ENCODE measurements around the gene MAN1A2. TPM values are rescaled to one million over a fixed set of nuclear protein-coding genes. Genes with fewer than 3 reads are reported as not detected.

Gene MAN1A2
- total RNA-seq, 1 donor from 2014 or later, result 39.4 TPM

- no peak for TF ChIP-seq CTCF (conservative IDR thresholded peaks at IDR 0.05)
- no peaks in the 10 kb centered on the region for H3K36me3 Mint-ChIP-seq (ENCODE audit: low read depth)
- DNase-seq (ENCODE audit: low read depth, low spot score), result no peak
- H3K4me1 Mint-ChIP-seq, result peaks cover 14% of the 10 kb centered on the region
- H3K27ac Mint-ChIP-seq (ENCODE audit: unreplicated experiment), result peak overlapping the region; percentile 91
- H3K9me3 Mint-ChIP-seq, result no peaks in the 10 kb centered on the region
- no peaks in the 10 kb centered on the region for H3K27me3 Mint-ChIP-seq (ENCODE audit: low read depth)
- H3K4me3 Mint-ChIP-seq, result peak overlapping the region; percentile 17
Measured at GRCh38 chr1:117565076-117565556, 197.9 kb downstream of the MAN1A2 start.

DNA sequence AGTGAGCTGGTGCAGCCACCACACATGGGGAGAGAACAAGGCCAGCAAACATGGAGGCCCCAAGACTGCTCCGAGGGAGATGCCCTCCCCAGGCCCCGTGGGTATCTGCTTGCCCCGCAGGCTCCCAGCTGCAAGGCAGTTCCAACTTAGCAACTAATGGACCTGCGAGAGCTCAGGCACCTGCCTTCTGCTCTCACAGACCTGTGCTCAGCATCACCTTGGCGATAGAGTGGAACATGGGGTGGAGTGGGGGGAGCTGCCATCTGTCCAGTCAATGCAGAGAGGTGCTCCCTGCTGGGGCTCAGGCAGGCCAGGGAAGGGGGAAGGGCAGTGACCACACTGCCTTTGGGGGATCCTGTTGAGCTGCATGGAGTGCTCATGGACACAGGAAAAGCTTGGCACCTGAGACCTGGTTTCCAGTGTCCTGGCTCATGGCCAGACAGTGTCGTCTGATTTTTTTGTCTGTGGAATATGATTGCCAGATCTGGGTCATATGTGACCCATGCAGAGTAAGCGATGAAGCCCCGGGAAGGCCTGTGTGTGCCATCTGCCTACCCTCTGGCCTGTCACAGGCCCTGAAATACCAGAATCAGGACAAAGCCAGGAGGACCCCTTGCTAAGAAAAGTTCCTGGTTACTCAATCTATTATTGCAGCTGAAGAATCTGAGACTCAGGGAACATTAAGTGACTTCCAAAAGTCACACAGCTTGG, 198.7 kb downstream of the MAN1A2 start:
- TF ChIP-seq CTCF (conservative IDR thresholded peaks at IDR 0.05), result no peak
- Mint-ChIP-seq H3K36me3 (ENCODE audit: low read depth) (no peaks in the 10 kb centered on the region), H3K4me3 (no peak overlapping the region), H3K27ac (ENCODE audit: unreplicated experiment) (no peak overlapping the region), H3K4me1 (peaks cover 14% of the 10 kb centered on the region), H3K27me3 (ENCODE audit: low read depth) (no peaks in the 10 kb centered on the region), H3K9me3 (no peaks in the 10 kb centered on the region)
- no peak for DNase-seq (ENCODE audit: low read depth, low spot score)

DNA sequence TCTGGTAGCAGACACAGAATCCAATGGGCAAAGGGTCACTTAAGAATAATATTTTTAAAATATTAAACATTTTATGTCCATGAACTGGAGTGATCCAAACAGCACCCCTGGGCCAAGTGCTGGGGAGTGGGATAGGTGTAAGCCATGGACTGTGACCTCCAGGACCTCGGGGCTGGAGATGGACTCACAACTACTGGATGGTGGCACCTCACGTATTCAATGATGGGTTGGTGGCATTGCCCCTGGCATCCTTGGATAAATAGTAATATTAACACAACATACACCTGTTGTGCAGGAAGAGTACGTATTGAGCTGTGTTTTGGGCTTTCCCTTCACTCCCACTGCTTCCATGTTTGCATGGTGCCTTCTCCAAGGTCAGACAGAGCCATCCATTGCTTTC, 199.3 kb downstream of the MAN1A2 start:
- no peak for DNase-seq (ENCODE audit: low read depth, low spot score)
- Mint-ChIP-seq H3K4me3 (no peak overlapping the region), H3K27me3 (ENCODE audit: low read depth) (no peaks in the 10 kb centered on the region), H3K36me3 (ENCODE audit: low read depth) (no peaks in the 10 kb centered on the region), H3K27ac (ENCODE audit: unreplicated experiment) (no peak overlapping the region), H3K9me3 (no peaks in the 10 kb centered on the region), H3K4me1 (peaks cover 14% of the 10 kb centered on the region)
- TF ChIP-seq CTCF (conservative IDR thresholded peaks at IDR 0.05), result no peak

DNA sequence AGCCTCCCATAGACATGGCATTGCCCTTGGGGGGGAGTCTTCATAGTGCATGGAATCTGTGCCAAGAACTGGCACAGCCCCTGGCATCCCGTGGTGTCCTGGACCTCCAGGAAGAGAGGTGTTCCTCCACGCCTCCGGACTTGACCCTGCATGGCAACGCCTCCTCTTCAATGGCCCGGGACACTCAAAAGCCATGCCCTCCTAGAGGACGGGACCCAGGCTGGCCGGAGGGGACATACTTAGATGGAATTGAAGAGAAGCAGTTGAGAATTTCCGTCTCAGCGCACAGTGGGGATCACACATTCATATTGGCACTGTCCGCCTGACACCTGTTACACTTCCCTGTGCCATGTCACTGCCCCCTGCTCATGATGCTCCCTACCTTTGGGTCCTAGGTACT, 200.2 kb downstream of the MAN1A2 start:
- no peaks in the 10 kb centered on the region for H3K27me3 Mint-ChIP-seq (ENCODE audit: low read depth)
- H3K4me1 Mint-ChIP-seq, result peaks cover 14% of the 10 kb centered on the region
- H3K36me3 Mint-ChIP-seq (ENCODE audit: low read depth), result no peaks in the 10 kb centered on the region
- no peaks in the 10 kb centered on the region for H3K9me3 Mint-ChIP-seq
- TF ChIP-seq CTCF (conservative IDR thresholded peaks at IDR 0.05), result no peak
- DNase-seq (ENCODE audit: low read depth, low spot score), result no peak
- no peak overlapping the region for H3K27ac Mint-ChIP-seq (ENCODE audit: unreplicated experiment)
- no peak overlapping the region for H3K4me3 Mint-ChIP-seq

GRCh38 chr1:117567976-117568375, 200.7 kb downstream of the MAN1A2 start:
- Mint-ChIP-seq H3K9me3 (no peaks in the 10 kb centered on the region), H3K27me3 (ENCODE audit: low read depth) (no peaks in the 10 kb centered on the region), H3K27ac (ENCODE audit: unreplicated experiment) (no peak overlapping the region), H3K36me3 (ENCODE audit: low read depth) (no peaks in the 10 kb centered on the region), H3K4me1 (peaks cover 14% of the 10 kb centered on the region), H3K4me3 (no peak overlapping the region)
- no peak for DNase-seq (ENCODE audit: low read depth, low spot score)
- no peak for TF ChIP-seq CTCF (conservative IDR thresholded peaks at IDR 0.05)

Measured in neural crest cell (in vitro differentiated cells).